Endothelial cell of umbilical vein (primary cell): ENCODE data around the gene RBX1. TPM values are rescaled to one million over a fixed set of nuclear protein-coding genes. Genes with fewer than 3 reads are reported as not detected.

ENCODE experiments used
- Bru-seq: library from RNA; stranded (reverse); fragments of 400-500 nt; gene quantifications from one replicate; lab custom pipeline; 2021; lab: Mats Ljungman, UMichigan
- BruChase-seq, 2 experiments: library from RNA; stranded (reverse); fragments of 400-500 nt; gene quantifications; one replicate each; lab custom pipeline; 2021; lab: Mats Ljungman, UMichigan
- BruUV-seq: library from RNA; stranded (reverse); fragments of 400-500 nt; replicated peaks from 2 replicates; lab custom pipeline; 2021; lab: Mats Ljungman, UMichigan
- CTCF ChIA-PET: fragments of 300-600, 350-600 bp; sonication (Branson Sonifier 250); formaldehyde crosslinking; loops from one replicate; lab custom pipeline; 2021; ENCODE audit warnings: antibody characterized with exemption, inconsistent platforms; lab: Charles Lee
- POLR2A ChIA-PET: fragments of 300-600, 350-600 bp; sonication (Branson Sonifier 250); formaldehyde crosslinking; loops from one replicate; lab custom pipeline; 2021; ENCODE audit warnings: antibody characterized with exemption, inconsistent platforms; lab: Charles Lee
- DNase-seq: peaks from one replicate; pipeline ENCODE4 v3.0.0-alpha.2; 2011; ENCODE audit warnings: low read depth, low spot score
- FAIRE-seq: peaks from 2 replicates; lab custom pipeline; 2011; peaks lifted over from hg19 to GRCh38; lab: Jason Lieb, UNC
- H2AFZ ChIP-seq: 2 replicates; pipeline ENCODE4 v1.6.0; 2012; ENCODE audit warnings: low read depth, low read length, control low read depth, inconsistent platforms
- H3K27ac ChIP-seq: 2 replicates; pipeline ENCODE4 v1.5.1; 2011; ENCODE audit warnings: low read depth, mild to moderate bottlenecking, control low read depth, low read length, moderate library complexity; ENCODE audit not compliant: insufficient read depth
- H3K27me3 ChIP-seq, 2 experiments: 2 replicates each; pipeline versions ENCODE4 v1.6.0 to v1.6.1; 2011; ENCODE audit warnings: low read length in 2 of 2, mixed read lengths in 1 of 2; ENCODE audit not compliant: control insufficient read depth in 2 of 2, insufficient read depth in 2 of 2
- H3K36me3 ChIP-seq, 2 experiments: 2 replicates in 1 of 2; 3 replicates in 1 of 2; pipeline ENCODE4 v1.5.1; 2011; ENCODE audit warnings: low read length in 2 of 2, mild to moderate bottlenecking in 1 of 2, moderate library complexity in 1 of 2; ENCODE audit not compliant: control insufficient read depth in 2 of 2, insufficient read depth in 2 of 2; ENCODE audit errors: extremely low read depth in 1 of 2
- H3K4me1 ChIP-seq: 3 replicates; pipeline ENCODE4 v1.5.1; 2011; ENCODE audit warnings: mild to moderate bottlenecking, low read length; ENCODE audit not compliant: control insufficient read depth, insufficient read depth; ENCODE audit errors: extremely low read depth
- H3K4me2 ChIP-seq: 2 replicates; pipeline ENCODE4 v1.6.1; 2011; ENCODE audit warnings: low read length, control low read depth, mixed read lengths; ENCODE audit not compliant: insufficient read depth
- H3K4me3 ChIP-seq, 3 experiments: fragments of 200-600 bp in 1 of 3; sonication (generic), shearing (Covaris generic) in 1 of 3; replicated peaks in 1 of 3; 2 replicates each; pipeline ENCODE4 v1.5.1; 2011 to 2016; ENCODE audit warnings: control low read depth in 3 of 3, low read length in 3 of 3, mild to moderate bottlenecking in 2 of 3, inconsistent platforms in 1 of 3, low read depth in 1 of 3, moderate library complexity in 1 of 3; ENCODE audit not compliant: insufficient read depth in 1 of 3
- H3K79me2 ChIP-seq: 2 replicates; pipeline ENCODE4 v1.6.0; 2012; ENCODE audit warnings: low read length, inconsistent platforms; ENCODE audit not compliant: control insufficient read depth, insufficient read depth
- H3K9ac ChIP-seq: replicated peaks from 2 replicates; pipeline ENCODE3; 2011; ENCODE audit warnings: low read length, control low read depth; ENCODE audit not compliant: insufficient read depth; ENCODE audit errors: extremely low read depth
- H3K9me1 ChIP-seq: replicated peaks from 3 replicates; pipeline ENCODE4 v1.6.0; 2011; ENCODE audit warnings: mild to moderate bottlenecking, low read length; ENCODE audit not compliant: control insufficient read depth, insufficient read depth; ENCODE audit errors: extremely low read depth
- H3K9me3 ChIP-seq: replicated peaks from 2 replicates; pipeline ENCODE4 v1.5.1; 2012; ENCODE audit warnings: low read length, inconsistent platforms; ENCODE audit not compliant: control insufficient read depth, insufficient read depth
- H4K20me1 ChIP-seq: replicated peaks from 2 replicates; pipeline ENCODE3; 2011; ENCODE audit warnings: mild to moderate bottlenecking, low read length; ENCODE audit not compliant: control insufficient read depth, insufficient read depth; ENCODE audit errors: extremely low read depth
- GATA2 ChIP-seq: IDR thresholded peaks from 2 replicates; pipeline ENCODE4 v1.7.0; 2011; ENCODE audit warnings: low read depth, mild to moderate bottlenecking, moderate library complexity, mixed read lengths, low read length; ENCODE audit not compliant: insufficient read length, insufficient read depth
- MAX ChIP-seq: IDR thresholded peaks from 2 replicates; pipeline ENCODE4 v1.6.1; 2011; ENCODE audit not compliant: insufficient read depth, insufficient read length
- MYC ChIP-seq: IDR thresholded peaks from one replicate; pipeline ENCODE4 v1.6.1; 2011; ENCODE audit warnings: mild to moderate bottlenecking, low read depth, low read length
- POLR2A ChIP-seq: IDR thresholded peaks from 2 replicates; pipeline ENCODE4 v1.6.1; 2012; ENCODE audit warnings: low read depth, mild to moderate bottlenecking, control low read depth, low read length
- POLR2AphosphoS5 ChIP-seq: IDR thresholded peaks from 2 replicates; pipeline ENCODE4 v1.6.1; 2012; ENCODE audit warnings: low read depth, mild to moderate bottlenecking, control low read depth, low read length, moderate library complexity; ENCODE audit not compliant: insufficient read depth
- dilution Hi-C: fragments of 300-500 bp; cut with MboI; formaldehyde crosslinking; loops from one replicate; pipeline ENCODE4 v1.15.0; 2019; ENCODE audit warnings: low sequenced_read_pairs; ENCODE audit not compliant: extremely low pct_ligation_motif_present
- intact Hi-C: fragments of 100-400 bp; cut with micrococcal nuclease; formaldehyde crosslinking; loops from one replicate; pipeline ENCODE4 v1.10.0; 2022
- long read RNA-seq: library from polyadenylated mRNA; stranded (forward); transcript quantifications from one replicate; pipeline ENCODE4 v2.0.0, GENCODE V29; 2021
- polyA minus RNA-seq, 3 experiments: library from RNA; depleted of rRNA, polyadenylated mRNA; stranded (reverse); fragments of >200 nt; gene quantifications; 1 replicate in 1 of 3; 2 replicates in 2 of 3; pipeline ENCODE4 v1.2.3, GENCODE V29; 2011
- polyA plus RNA-seq, 4 experiments: library from polyadenylated mRNA; depleted of rRNA in 3 of 4; stranded (reverse) in 3 of 4; unstranded in 1 of 4; fragments of >200 nt; gene quantifications; 2 replicates each; pipeline versions ENCODE4 v1.2.1 to v1.2.3, GENCODE V29; 2011 to 2012; ENCODE audit warnings: missing spikeins in 1 of 4
- total RNA-seq: library from RNA; stranded (reverse); gene quantifications from 2 replicates; pipeline ENCODE4 v1.2.3, GENCODE V29; 2021

Gene RBX1
- 74.7 and 77.7 TPM in 2 replicates for total RNA-seq
- polyA plus RNA-seq, result 97.5 and 102 TPM in 2 replicates
- 91.6 and 108 TPM in 2 replicates for polyA plus RNA-seq (2011; cell fraction: cytosol; rRNA removed)
- 43.6 and 46.0 TPM in 2 replicates for polyA plus RNA-seq (2011; cell fraction: nucleus; rRNA removed)
- polyA plus RNA-seq (2012), result 89.8 and 94.7 TPM in 2 replicates
- 26.0 and 26.5 TPM in 2 replicates for polyA minus RNA-seq
- 8.1 TPM for polyA minus RNA-seq (2011; cell fraction: cytosol; rRNA and poly(A)+ RNA removed)
- polyA minus RNA-seq (2011; cell fraction: nucleus; rRNA and poly(A)+ RNA removed), result 12.7 and 21.5 TPM in 2 replicates
- Bru-seq, nascent RNA, result percentile 88 among the genes with signal in this experiment
- BruChase-seq, experiment 1, labeled RNA remaining after a 6-hour chase, result percentile 84 among the genes with signal in this experiment
- BruChase-seq, experiment 2, labeled RNA remaining after a 2-hour chase, result percentile 92 among the genes with signal in this experiment
- long read RNA-seq, transcript RBX1-202 (2 exons, 1,871 nt), result minor isoform, 134 of 1,101 reads
- long read RNA-seq, transcript RBX1-201 (5 exons, 1,188 nt), result major isoform, 866 of 1,101 reads
- long read RNA-seq, partial matches to known transcripts, result 17 of 1,101 reads
- long read RNA-seq, other reads (novel, unspliced or antisense), result 84 of 1,101 reads

GRCh38 chr22:40950962-40951794 is at the start of gene RBX1:
RBX1 (plus strand) TSS chr22:40951378; CDS start chr22:40951399, 21 bp downstream.
- FAIRE-seq (peak; percentile 87), DNase-seq (peak; percentile 97)

More at GRCh38 chr22:40950962-40951794, at the start of gene RBX1:
- no peaks in the 10 kb centered on the region for H3K9me3 ChIP-seq
- peak within 1 kb of the TSS; percentile 84 to 100 (median 100) for H3K4me3 ChIP-seq
- intact Hi-C loops, result loop anchor here (1.0 to 5.0 kb wide), 4 partner anchors 95 to 430 kb away; partner anchors contain the start of genes ST13 and TEF
- peak within 1 kb of the TSS; percentile 98 for H3K27ac ChIP-seq
- TF ChIP-seq POLR2A, result peak; percentile 93
- TF ChIP-seq POLR2AphosphoS5, result peak; percentile 92
- peak; percentile 67 for TF ChIP-seq MYC
- TF ChIP-seq MAX, result peak; percentile 84
- TF ChIP-seq GATA2, result no peak
- no peaks in the 10 kb centered on the region for H4K20me1 ChIP-seq
- no TSS peak for BruUV-seq
- peaks cover 39% of the 10 kb centered on the region for H3K79me2 ChIP-seq
- peak within 1 kb of the TSS; percentile 97 for H2AFZ ChIP-seq
- CTCF ChIA-PET, result interaction anchor here (0.6 to 3.8 kb wide), 6 partner anchors 16 to 475 kb away, joined by 3 to 39 read pairs (median 4); no protein-coding TSS in a partner anchor
- POLR2A ChIA-PET, result interaction anchor here (0.6 to 1.6 kb wide), 10 partner anchors 9 to 164 kb away, joined by 3 to 9 read pairs (median 4); partner anchors contain the start of gene EP300
- H3K36me3 ChIP-seq, result peaks cover 3 to 12% of the 10 kb centered on the region in 2 experiments
- no peaks in the 10 kb centered on the region for H3K27me3 ChIP-seq
- H3K9me1 ChIP-seq, result no peaks in the 10 kb centered on the region
- peak within 1 kb of the TSS; percentile 99 for H3K9ac ChIP-seq
- peak within 1 kb of the TSS; percentile 100 for H3K4me2 ChIP-seq
- H3K4me1 ChIP-seq, result peaks cover 19% of the 10 kb centered on the region
- dilution Hi-C loops, result no loop called here
